Chondrocyte (in vitro differentiated cells): ENCODE measurements around the gene TM9SF2. TPM values are rescaled to one million over a fixed set of nuclear protein-coding genes. Genes with fewer than 3 reads are reported as not detected.
A peak's percentile ranks its signal among the peaks of the same experiment; 100 is the strongest.

Experiments used
- DNase-seq: peaks from one replicate; pipeline ENCODE4 v3.0.0; 2021; ENCODE audit warnings: mixed read lengths, low spot score
- H3K27ac Mint-ChIP-seq: one replicate; pipeline ENCODE4 v1.8.0; 2021; ENCODE audit warnings: mild to moderate bottlenecking, moderate library complexity, mixed read lengths; ENCODE audit not compliant: unreplicated experiment
- H3K27me3 Mint-ChIP-seq: 2 replicates; pipeline ENCODE4 v1.8.0; 2021; ENCODE audit warnings: low read depth, mixed read lengths
- H3K36me3 Mint-ChIP-seq: 2 replicates; pipeline ENCODE4 v1.8.0; 2021; ENCODE audit warnings: low read depth, mixed read lengths
- H3K4me1 Mint-ChIP-seq: 2 replicates; pipeline ENCODE4 v1.8.0; 2021; ENCODE audit warnings: low read depth, mild to moderate bottlenecking, mixed read lengths
- H3K4me3 Mint-ChIP-seq: one replicate; pipeline ENCODE4 v1.8.0; 2021; ENCODE audit warnings: mild to moderate bottlenecking, moderate library complexity, mixed read lengths; ENCODE audit not compliant: unreplicated experiment
- H3K9me3 Mint-ChIP-seq: 2 replicates; pipeline ENCODE4 v1.8.0; 2021; ENCODE audit warnings: low read depth, mixed read lengths
- total RNA-seq: library from RNA; stranded (reverse); gene quantifications from 3 replicates; pipeline ENCODE4 v1.2.1, GENCODE V29; 2021
- TF ChIP-seq, protein P1 (sequence below): fragments of 200-600 bp; sonication (generic); IDR thresholded peaks from 2 replicates; pipeline ENCODE4 v1.5.0; 2021; ENCODE audit warnings: antibody characterized with exemption, mild to moderate bottlenecking, moderate library complexity

Gene TM9SF2
- total RNA-seq, 1 donor from 2014 or later: 125 TPM

DNA sequence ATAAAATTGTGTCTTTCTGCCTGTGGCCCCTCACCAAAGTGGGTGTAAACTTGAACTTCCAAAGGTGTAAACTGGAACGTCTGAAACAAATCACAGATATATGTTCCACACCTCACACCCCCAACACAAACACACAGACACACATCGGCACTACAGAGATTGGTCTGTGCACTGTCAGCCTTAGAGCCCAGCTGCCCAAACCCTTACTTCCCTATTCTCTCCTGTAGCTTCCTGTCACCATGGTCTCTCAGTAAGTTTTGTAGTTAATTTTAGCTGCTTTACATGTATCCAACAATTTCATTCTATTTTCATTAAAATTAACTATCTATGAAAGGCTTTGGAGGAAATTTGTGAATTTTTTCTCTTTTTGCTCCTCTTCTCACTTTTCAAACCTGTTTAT lies 5.4 kb downstream of the TM9SF2 start:
- no peak overlapping the region for H3K4me3 Mint-ChIP-seq

DNA sequence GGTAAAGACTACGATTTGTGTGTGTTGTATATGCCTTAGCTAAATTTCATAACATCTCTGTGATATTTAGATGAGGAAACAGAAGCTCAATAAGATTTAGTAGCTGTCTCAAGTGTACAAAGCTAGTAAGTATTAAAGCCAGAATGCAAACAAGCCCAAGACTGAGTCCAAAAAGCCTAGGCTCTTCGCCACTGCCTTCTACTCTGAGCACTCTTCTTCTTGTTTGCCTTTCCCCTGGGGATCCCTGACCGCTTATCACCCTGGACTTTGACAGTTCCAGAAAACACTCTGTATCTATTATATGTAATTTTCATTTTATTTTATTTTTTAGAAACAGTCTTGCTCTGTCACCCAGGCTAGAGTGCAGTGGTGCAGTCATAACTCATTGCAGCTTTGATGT lies 5.8 kb downstream of the TM9SF2 start:
- Mint-ChIP-seq H3K4me1 (peaks cover 68% of the 10 kb centered on the region), H3K36me3 (peaks cover 9% of the 10 kb centered on the region), H3K4me3 (no peak overlapping the region)

More for the DNA sequence above, 5.4 kb downstream of the TM9SF2 start:
- Mint-ChIP-seq H3K27me3 (no peaks in the 10 kb centered on the region), H3K36me3 (peaks cover 9% of the 10 kb centered on the region), H3K27ac (peak overlapping the region; percentile 61), H3K4me1 (peaks cover 64% of the 10 kb centered on the region), H3K9me3 (peaks cover 6% of the 10 kb centered on the region)
- TF ChIP-seq, protein P1, sequence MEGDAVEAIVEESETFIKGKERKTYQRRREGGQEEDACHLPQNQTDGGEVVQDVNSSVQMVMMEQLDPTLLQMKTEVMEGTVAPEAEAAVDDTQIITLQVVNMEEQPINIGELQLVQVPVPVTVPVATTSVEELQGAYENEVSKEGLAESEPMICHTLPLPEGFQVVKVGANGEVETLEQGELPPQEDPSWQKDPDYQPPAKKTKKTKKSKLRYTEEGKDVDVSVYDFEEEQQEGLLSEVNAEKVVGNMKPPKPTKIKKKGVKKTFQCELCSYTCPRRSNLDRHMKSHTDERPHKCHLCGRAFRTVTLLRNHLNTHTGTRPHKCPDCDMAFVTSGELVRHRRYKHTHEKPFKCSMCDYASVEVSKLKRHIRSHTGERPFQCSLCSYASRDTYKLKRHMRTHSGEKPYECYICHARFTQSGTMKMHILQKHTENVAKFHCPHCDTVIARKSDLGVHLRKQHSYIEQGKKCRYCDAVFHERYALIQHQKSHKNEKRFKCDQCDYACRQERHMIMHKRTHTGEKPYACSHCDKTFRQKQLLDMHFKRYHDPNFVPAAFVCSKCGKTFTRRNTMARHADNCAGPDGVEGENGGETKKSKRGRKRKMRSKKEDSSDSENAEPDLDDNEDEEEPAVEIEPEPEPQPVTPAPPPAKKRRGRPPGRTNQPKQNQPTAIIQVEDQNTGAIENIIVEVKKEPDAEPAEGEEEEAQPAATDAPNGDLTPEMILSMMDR: no peak
- DNase-seq: no peak

DNA sequence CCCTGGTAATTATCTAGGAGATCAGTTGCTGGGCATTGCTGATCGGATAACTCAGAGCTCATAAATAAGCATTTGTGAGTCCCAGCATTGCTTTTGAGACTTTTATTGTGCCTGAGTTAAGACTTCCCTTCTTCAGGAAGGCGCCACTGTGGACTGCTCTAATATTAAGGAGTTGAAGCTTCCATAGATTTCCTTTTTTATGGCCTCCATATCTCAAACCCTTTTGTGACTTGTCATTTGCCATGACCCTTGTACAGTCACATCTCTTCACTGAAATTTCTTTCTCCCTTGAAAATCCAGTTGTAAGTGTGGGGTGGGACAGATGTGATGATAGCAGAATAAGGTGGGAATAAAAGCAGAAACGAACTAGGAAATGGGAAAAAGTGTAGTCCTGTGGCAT lies 6.3 kb downstream of the TM9SF2 start:
- Mint-ChIP-seq H3K27me3 (no peaks in the 10 kb centered on the region), H3K27ac (no peak overlapping the region), H3K4me3 (no peak overlapping the region), H3K9me3 (peaks cover 6% of the 10 kb centered on the region), H3K36me3 (peaks cover 9% of the 10 kb centered on the region), H3K4me1 (peaks cover 68% of the 10 kb centered on the region)
- DNase-seq: no peak
- TF ChIP-seq, protein P1: no peak

More for the DNA sequence above, 5.8 kb downstream of the TM9SF2 start:
- DNase-seq: no peak
- no peaks in the 10 kb centered on the region for H3K27me3 Mint-ChIP-seq
- no peak overlapping the region for H3K27ac Mint-ChIP-seq
- TF ChIP-seq, protein P1: no peak
- peaks cover 6% of the 10 kb centered on the region for H3K9me3 Mint-ChIP-seq

DNA sequence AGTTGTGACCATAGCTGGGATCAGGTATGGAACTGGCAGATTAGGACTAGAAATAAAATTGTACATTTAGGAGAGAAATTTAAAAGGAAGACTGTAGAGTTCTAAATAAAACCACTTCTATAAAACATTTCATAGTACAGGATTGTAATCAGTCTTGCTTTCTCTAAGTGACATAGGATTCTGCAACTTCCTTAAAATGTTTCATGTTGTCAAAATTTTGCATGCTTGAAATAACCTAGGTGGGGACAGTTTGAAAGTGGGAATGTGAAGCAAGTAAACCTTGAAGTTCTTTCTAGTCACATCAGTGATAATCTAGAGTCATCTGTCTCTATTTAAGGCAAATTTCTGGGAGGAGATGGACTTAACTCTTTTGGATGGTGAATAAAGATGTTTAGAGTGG lies 6.7 kb downstream of the TM9SF2 start:
- Mint-ChIP-seq H3K4me1 (peaks cover 68% of the 10 kb centered on the region), H3K4me3 (no peak overlapping the region)
- TF ChIP-seq, protein P1: no peak

DNA sequence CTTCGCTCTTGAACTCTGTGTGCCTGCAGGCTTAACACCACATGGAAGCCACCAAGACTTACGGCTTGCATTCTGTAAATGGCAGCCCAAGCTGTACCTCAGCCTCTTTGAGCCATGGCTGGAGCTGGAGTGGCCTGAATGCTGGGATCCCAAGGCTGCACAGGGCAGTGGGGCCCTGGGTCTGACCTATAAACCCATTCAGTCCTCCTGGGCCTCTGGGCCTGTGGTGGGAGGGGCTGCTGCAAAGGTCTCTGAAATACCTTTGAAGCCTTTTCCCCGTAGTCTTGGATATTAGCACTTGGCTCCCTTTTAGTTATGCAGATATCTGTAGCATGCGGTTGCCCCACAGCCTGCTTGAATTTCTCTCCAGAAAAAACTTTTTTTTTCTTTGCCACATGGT lies 8.2 kb downstream of the TM9SF2 start:
- Mint-ChIP-seq H3K27me3 (no peaks in the 10 kb centered on the region), H3K36me3 (peaks cover 9% of the 10 kb centered on the region), H3K4me3 (no peak overlapping the region), H3K27ac (no peak overlapping the region), H3K9me3 (peaks cover 6% of the 10 kb centered on the region), H3K4me1 (peaks cover 66% of the 10 kb centered on the region)
- TF ChIP-seq, protein P1: no peak
- no peak for DNase-seq

More for the DNA sequence above, 6.7 kb downstream of the TM9SF2 start:
- H3K36me3 Mint-ChIP-seq: peaks cover 9% of the 10 kb centered on the region
- peaks cover 6% of the 10 kb centered on the region for H3K9me3 Mint-ChIP-seq
- no peak overlapping the region for H3K27ac Mint-ChIP-seq
- DNase-seq: no peak
- H3K27me3 Mint-ChIP-seq: no peaks in the 10 kb centered on the region
